ENCODE measurements around the gene RFX2.
"Not testable (repeated sequence)": the region's sequence is repeated elsewhere in the genome, so short reads cannot be mapped to it uniquely, and the experiment has no call there.

DNA sequence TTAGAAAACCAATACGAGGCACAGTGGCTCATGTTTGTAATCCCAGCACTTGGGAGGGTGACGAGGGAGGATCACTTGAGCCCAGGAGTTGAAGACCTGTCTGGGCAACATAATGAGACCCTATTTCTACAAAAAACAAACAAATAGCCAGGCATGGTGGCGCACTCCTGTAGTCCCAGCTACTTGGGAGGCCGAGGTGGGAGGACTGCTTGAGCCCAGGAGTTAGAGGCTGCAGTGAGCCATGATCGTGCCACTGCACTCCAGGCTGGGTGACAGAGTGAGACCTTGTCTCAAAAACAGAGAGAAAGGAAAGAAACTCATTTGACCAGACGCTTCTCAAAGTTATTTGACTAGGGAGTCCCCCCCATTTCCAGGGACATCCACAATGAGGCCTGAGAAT is 147.0 kb downstream of the RFX2 start:
- TF ChIP-seq HMGA2 (CRISPR knock-in tag; IDR thresholded peaks at IDR 0.05); ATF1 (CRISPR knock-in tag; IDR thresholded peaks at IDR 0.05); ZNF416 (CRISPR knock-in tag; IDR thresholded peaks at IDR 0.05); PRDM15 (CRISPR knock-in tag; IDR thresholded peaks at IDR 0.05); ZNF219 (CRISPR knock-in tag; IDR thresholded peaks at IDR 0.05; ENCODE audit: borderline replicate concordance); KAT7 (CRISPR knock-in tag; IDR thresholded peaks at IDR 0.05; ENCODE audit: borderline replicate concordance); TEAD1 (CRISPR knock-in tag; IDR thresholded peaks at IDR 0.05): not testable (repeated sequence)
- TF ChIP-seq, protein P1, sequence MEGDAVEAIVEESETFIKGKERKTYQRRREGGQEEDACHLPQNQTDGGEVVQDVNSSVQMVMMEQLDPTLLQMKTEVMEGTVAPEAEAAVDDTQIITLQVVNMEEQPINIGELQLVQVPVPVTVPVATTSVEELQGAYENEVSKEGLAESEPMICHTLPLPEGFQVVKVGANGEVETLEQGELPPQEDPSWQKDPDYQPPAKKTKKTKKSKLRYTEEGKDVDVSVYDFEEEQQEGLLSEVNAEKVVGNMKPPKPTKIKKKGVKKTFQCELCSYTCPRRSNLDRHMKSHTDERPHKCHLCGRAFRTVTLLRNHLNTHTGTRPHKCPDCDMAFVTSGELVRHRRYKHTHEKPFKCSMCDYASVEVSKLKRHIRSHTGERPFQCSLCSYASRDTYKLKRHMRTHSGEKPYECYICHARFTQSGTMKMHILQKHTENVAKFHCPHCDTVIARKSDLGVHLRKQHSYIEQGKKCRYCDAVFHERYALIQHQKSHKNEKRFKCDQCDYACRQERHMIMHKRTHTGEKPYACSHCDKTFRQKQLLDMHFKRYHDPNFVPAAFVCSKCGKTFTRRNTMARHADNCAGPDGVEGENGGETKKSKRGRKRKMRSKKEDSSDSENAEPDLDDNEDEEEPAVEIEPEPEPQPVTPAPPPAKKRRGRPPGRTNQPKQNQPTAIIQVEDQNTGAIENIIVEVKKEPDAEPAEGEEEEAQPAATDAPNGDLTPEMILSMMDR (IDR thresholded peaks at IDR 0.05): not testable (repeated sequence)

Data from WTC11 (cell line).